Stimulated activated naive B cell treated with anti-CD40 and anti-IgM and Interleukin-4, amounts not matched to agents 10 μg/mL and 1 μg/mL and 100 μg/mL, for 72 hours (primary cell): ENCODE measurements around the gene GPX7.
"Not testable (repeated sequence)": the region's sequence is repeated elsewhere in the genome, so short reads cannot be mapped to it uniquely, and the experiment has no call there.

Experiments used
- ATAC-seq, 2 donors: fragments of 150-1000 bp; cut with Tn5 transposase; replicated peaks; 2 replicates each; pipeline ENCODE4 v1.10.0; 2021; ENCODE audit warnings: moderate library complexity in 1 of 2
- DNase-seq: peaks from one replicate; pipeline ENCODE4 v3.0.0; 2021
- H3K27ac Mint-ChIP-seq: one replicate; pipeline ENCODE4 v1.8.0; 2022; ENCODE audit warnings: mild to moderate bottlenecking, mixed read lengths
- H3K27me3 Mint-ChIP-seq, 2 donors: one replicate each; pipeline ENCODE4 v1.8.0; 2022; ENCODE audit warnings: mixed read lengths in 2 of 2
- H3K36me3 Mint-ChIP-seq, 2 donors: one replicate each; pipeline ENCODE4 v1.8.0; 2022; ENCODE audit warnings: mixed read lengths in 2 of 2, mild to moderate bottlenecking in 1 of 2
- H3K4me1 Mint-ChIP-seq, 2 donors: one replicate each; pipeline ENCODE4 v1.8.0; 2022; ENCODE audit warnings: mixed read lengths in 2 of 2, mild to moderate bottlenecking in 1 of 2
- H3K4me3 Mint-ChIP-seq, 2 donors: one replicate each; pipeline ENCODE4 v1.8.0; 2022; ENCODE audit warnings: mild to moderate bottlenecking in 2 of 2, mixed read lengths in 2 of 2, moderate library complexity in 1 of 2
- H3K9me3 Mint-ChIP-seq, 2 donors: one replicate each; pipeline ENCODE4 v1.8.0; 2022; ENCODE audit warnings: mixed read lengths in 2 of 2, mild to moderate bottlenecking in 1 of 2

Gene GPX7

DNA sequence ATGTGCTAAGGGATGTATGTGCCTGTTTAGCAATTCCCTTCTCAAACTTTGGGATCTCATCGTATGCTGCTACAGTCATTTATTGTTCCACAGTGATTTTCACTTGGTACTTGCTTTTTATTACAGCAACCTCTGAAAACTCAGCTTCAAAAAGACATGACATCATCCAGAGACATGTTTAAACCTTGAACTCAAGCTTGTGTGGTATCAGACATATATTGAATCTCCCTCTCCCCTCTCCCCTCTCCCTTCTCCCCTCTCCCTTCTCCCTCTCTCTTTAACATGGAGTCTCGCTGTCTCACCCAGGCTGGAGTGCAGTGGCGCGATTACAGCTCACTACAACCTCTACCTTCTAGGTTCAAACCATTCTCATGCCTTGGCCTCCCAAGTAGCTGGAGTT is 29.8 kb upstream of the GPX7 start:
- Mint-ChIP-seq H3K27ac (peak overlapping the region; percentile 45), H3K36me3 (no peaks in the 10 kb centered on the region), H3K4me1 (peaks cover 21 to 42% of the 10 kb centered on the region in 2 donors), H3K9me3 (no peaks in the 10 kb centered on the region), H3K27me3 (no peaks in the 10 kb centered on the region), H3K4me3 (no peak overlapping the region)
- ATAC-seq (no peak), DNase-seq (no peak)

DNA sequence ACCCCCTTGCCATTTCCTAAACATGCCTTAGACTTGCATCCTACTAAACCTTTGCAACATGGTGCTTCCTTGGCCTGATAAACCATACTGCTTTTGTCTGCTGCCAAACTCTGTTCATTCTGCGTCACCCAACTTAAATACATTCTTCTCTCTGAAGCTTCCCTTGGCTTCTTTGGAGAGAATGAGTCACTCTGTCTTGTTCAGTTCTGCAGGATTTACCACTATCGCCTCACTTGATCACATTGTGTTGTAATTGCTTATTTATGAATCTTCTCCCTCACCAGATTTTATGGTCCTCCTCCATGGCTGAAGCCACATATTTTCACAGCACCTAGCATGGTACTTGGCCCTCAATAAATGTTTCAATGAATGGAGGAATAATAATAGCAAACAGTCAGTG is 27.6 kb upstream of the GPX7 start:
- DNase-seq: no peak
- no peak for ATAC-seq
- Mint-ChIP-seq H3K36me3 (peaks cover 0 to 4% of the 10 kb centered on the region in 2 donors), H3K27ac (no peak overlapping the region), H3K4me1 (peaks cover 11 to 28% of the 10 kb centered on the region in 2 donors), H3K9me3 (peaks cover 0 to 5% of the 10 kb centered on the region in 2 donors), H3K27me3 (no peaks in the 10 kb centered on the region), H3K4me3 (no peak overlapping the region)

DNA sequence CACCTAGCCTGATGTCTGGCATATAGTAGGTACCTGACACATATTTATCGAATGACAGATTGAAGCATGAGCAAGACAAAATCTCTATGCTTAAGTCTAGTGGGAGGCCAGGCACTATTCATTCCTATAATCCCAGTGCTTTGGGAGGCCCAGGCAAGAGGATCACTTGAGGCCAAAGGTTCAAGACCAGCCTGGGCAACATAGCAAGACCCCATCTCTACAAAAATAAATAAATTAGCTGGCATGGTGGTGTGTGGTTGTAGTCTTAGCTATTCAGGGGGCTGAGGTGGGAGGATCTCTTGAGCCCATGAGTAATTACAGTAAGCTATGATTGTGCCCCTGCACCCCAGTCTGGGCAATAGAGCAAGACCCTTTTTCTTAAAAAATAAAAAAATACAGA is 26.1 kb upstream of the GPX7 start:
- no peak overlapping the region for H3K4me3 Mint-ChIP-seq
- DNase-seq (no peak), ATAC-seq (no peak)
- H3K27ac Mint-ChIP-seq: no peak overlapping the region
- H3K9me3 Mint-ChIP-seq: peaks cover 0 to 5% of the 10 kb centered on the region in 2 donors
- peaks cover 8 to 19% of the 10 kb centered on the region in 2 donors for H3K4me1 Mint-ChIP-seq
- H3K27me3 Mint-ChIP-seq: no peaks in the 10 kb centered on the region
- H3K36me3 Mint-ChIP-seq: peaks cover 0 to 4% of the 10 kb centered on the region in 2 donors

DNA sequence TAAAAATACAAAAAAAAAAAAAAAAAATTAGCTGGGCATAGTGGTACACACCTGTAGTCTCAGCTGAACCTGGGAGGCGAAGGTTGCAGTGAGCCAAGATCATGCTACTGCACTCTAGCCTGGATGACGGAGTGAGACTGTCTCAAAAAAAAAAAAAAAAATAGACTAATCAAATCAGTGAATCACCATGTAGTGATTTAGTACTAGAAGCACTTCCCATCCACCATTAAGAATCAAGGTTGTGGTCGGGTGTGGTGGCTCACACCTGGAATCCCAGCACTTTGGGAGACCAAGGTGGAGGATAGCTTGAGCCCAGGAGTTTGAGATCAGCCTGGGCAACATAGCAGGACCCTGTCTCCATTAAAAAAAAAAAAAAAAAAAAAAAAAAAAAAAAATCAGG is 24.1 kb upstream of the GPX7 start:
- H3K4me1 Mint-ChIP-seq: peaks cover 8 to 13% of the 10 kb centered on the region in 2 donors
- DNase-seq, H3K27me3 Mint-ChIP-seq, H3K9me3 Mint-ChIP-seq, H3K27ac Mint-ChIP-seq, H3K36me3 Mint-ChIP-seq, H3K4me3 Mint-ChIP-seq, ATAC-seq: not testable (repeated sequence)

DNA sequence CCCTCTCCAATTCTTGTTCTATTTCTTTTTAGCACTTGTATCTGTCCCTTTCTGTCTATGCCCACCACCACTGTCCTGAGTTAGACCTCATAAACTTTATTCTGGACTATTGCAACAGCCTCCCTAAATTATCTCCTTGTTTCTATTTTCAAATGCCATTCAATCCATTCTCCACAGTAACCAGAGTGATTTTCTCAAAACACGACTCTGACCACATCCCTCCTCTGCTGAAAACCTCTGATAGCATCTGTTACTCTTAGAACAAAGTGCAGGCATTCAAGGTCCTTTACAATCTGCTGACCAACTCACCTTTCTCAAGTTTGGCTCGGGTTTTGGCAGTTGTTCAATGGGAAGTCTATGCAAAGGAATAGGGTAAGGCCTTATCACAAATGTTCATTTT is 22.8 kb upstream of the GPX7 start:
- Mint-ChIP-seq H3K27me3 (no peaks in the 10 kb centered on the region), H3K9me3 (peaks cover 0 to 5% of the 10 kb centered on the region in 2 donors), H3K4me3 (no peak overlapping the region), H3K4me1 (peaks cover 7 to 10% of the 10 kb centered on the region in 2 donors), H3K27ac (no peak overlapping the region), H3K36me3 (peaks cover 0 to 4% of the 10 kb centered on the region in 2 donors)
- ATAC-seq (no peak), DNase-seq (no peak)

DNA sequence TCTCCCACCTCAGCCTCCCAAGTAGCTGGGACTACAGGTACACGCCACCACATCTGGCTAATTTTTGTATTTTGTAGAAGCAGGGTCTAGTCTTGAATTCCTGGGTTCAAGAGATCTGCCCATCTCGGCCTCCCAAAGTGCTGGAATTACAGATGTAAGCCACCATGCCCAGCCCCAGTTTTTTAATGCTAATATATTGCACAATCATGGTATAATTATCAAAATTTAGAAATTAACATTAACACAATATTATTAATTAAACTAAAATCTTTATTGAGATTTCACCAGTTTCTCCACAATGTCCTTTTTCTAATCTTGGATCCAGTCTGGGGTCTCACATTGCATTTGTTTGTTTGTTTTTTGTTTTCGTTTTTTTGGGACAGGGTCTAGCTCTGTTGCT is 21.9 kb upstream of the GPX7 start:
- ATAC-seq (no peak), DNase-seq (no peak)
- peaks cover 0 to 5% of the 10 kb centered on the region in 2 donors for H3K9me3 Mint-ChIP-seq
- no peak overlapping the region for H3K4me3 Mint-ChIP-seq
- peaks cover 0 to 4% of the 10 kb centered on the region in 2 donors for H3K36me3 Mint-ChIP-seq
- H3K27me3 Mint-ChIP-seq: no peaks in the 10 kb centered on the region
- H3K4me1 Mint-ChIP-seq: peaks cover 5 to 6% of the 10 kb centered on the region in 2 donors
- no peak overlapping the region for H3K27ac Mint-ChIP-seq

DNA sequence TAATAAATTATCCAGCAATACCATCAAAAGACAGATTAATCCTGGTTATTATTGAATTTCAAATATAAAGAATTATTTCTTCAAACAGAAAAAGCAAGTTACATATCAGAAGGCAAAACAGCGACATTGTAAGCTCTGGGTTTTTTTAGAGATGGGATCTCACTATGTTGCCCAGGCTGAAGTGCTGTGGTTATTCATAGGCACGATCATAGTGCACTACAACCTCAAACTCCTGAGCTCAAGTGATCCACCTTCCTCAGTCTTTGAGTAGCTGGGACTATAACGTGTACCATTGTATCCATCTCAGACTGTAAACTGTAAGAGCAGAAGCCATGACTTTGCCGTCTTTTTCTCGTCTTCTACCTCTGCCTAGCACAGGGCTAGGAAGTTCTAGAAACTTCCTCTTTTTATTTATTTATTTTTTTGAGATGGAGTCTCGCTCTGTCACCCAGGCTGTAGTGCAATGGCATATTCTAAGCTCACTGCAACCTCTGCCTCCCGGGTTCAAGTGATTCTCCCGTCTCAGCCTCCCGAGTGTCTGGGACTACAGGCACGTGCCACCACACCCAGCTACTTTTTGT is 20.0 kb upstream of the GPX7 start:
- Mint-ChIP-seq H3K4me1 (peaks cover 5 to 6% of the 10 kb centered on the region in 2 donors), H3K27ac (no peak overlapping the region), H3K27me3 (no peaks in the 10 kb centered on the region), H3K36me3 (peaks cover 0 to 4% of the 10 kb centered on the region in 2 donors), H3K9me3 (peaks cover 0 to 5% of the 10 kb centered on the region in 2 donors), H3K4me3 (no peak overlapping the region)
- ATAC-seq (no peak), DNase-seq (no peak)

DNA sequence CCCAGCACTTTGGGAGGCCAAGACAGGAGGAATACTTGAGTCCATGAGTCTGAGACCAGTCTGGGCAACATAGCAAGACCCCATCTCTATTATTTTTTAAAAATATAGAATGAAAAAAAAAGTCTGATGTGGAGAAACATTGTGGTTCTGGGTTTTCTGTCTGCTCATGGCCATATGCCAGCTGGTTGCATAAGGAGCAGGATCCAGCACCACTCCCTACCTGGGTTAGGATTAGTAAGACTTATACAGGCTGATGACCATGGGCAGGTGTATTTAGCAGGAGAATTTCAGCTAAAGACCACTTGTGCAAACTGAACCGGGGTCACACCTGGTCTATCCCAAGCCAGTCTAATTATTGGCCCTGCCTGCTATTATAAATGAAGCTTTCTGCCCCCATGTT is 16.7 kb upstream of the GPX7 start:
- Mint-ChIP-seq H3K4me3 (no peak overlapping the region), H3K27ac (no peak overlapping the region), H3K9me3 (no peaks in the 10 kb centered on the region), H3K4me1 (peaks cover 6 to 11% of the 10 kb centered on the region in 2 donors), H3K27me3 (no peaks in the 10 kb centered on the region), H3K36me3 (no peaks in the 10 kb centered on the region)
- ATAC-seq (no peak), DNase-seq (no peak)

DNA sequence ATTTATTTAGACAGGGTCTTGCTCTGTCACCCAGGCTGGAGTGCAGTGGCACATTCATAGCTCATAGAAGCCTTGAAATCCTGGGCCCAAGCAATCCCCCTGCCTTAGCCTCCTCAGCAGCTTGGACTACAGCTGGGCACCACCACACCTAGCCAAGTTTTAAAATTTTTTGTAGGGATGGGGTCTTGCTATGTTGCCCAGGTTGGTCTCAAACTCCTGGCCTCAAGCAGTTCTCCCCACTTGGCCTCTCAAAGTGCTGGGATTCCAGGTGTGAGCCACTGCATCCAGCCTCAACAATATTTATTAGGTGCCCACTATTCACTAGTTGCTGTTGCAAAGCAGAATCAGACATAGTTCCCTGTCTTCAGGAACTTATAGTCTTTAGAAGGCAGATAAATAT is 14.1 kb upstream of the GPX7 start:
- peaks cover 16 to 22% of the 10 kb centered on the region in 2 donors for H3K4me1 Mint-ChIP-seq
- no peaks in the 10 kb centered on the region for H3K27me3 Mint-ChIP-seq

DNA sequence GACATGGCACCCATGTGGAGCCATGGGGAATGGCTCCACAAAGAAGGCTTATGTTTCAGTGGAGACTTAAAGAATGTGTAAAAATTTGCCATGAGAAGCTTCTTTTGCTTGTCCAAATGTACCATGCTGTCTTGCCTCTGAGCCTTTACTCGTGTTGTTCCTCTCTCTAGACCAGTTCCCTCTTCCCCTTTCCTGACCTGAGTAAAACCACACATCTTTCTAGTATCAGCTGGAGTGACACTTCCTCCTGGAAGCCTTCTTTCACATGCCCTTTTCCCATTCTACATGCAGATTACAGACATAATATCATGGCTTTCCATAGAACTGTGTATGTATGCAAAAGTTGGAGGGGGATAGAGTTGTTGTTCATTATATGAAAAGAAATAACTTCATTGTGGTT is 13.6 kb upstream of the GPX7 start:
- ATAC-seq (peak; percentile 44 to 71), DNase-seq (no peak)
- H3K9me3 Mint-ChIP-seq: no peaks in the 10 kb centered on the region
- no peaks in the 10 kb centered on the region for H3K36me3 Mint-ChIP-seq
- H3K4me1 Mint-ChIP-seq: peaks cover 17 to 27% of the 10 kb centered on the region in 2 donors
- H3K27me3 Mint-ChIP-seq: no peaks in the 10 kb centered on the region
- H3K4me3 Mint-ChIP-seq: no peak overlapping the region
- H3K27ac Mint-ChIP-seq: no peak overlapping the region

More for the DNA sequence above, 14.1 kb upstream of the GPX7 start:
- no peak overlapping the region for H3K27ac Mint-ChIP-seq
- ATAC-seq (no peak), DNase-seq (no peak)
- no peaks in the 10 kb centered on the region for H3K36me3 Mint-ChIP-seq
- H3K4me3 Mint-ChIP-seq: no peak overlapping the region
- H3K9me3 Mint-ChIP-seq: no peaks in the 10 kb centered on the region

DNA sequence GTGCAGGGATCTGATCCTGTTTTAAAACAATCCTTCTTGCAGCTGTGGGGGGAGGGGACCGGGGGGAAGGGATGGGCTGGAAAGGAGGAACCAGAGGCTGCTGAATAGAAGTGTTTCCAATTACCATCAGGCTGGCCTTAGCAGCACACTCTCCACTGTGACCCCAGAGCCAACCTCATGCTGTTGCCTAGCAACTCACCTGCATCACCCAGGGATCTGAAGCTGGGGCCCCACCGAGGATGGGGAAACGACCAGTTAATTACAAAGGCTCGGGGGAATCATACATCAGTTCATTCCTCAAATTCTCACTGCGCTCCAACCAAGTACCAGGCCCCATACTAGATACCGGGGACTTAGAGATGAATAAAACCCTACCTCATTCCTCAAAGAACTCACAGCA is 11.9 kb upstream of the GPX7 start:
- ATAC-seq (no peak), DNase-seq (no peak)
- Mint-ChIP-seq H3K9me3 (no peaks in the 10 kb centered on the region), H3K36me3 (no peaks in the 10 kb centered on the region), H3K4me1 (peaks cover 15 to 37% of the 10 kb centered on the region in 2 donors), H3K4me3 (no peak overlapping the region), H3K27ac (no peak overlapping the region), H3K27me3 (no peaks in the 10 kb centered on the region)

DNA sequence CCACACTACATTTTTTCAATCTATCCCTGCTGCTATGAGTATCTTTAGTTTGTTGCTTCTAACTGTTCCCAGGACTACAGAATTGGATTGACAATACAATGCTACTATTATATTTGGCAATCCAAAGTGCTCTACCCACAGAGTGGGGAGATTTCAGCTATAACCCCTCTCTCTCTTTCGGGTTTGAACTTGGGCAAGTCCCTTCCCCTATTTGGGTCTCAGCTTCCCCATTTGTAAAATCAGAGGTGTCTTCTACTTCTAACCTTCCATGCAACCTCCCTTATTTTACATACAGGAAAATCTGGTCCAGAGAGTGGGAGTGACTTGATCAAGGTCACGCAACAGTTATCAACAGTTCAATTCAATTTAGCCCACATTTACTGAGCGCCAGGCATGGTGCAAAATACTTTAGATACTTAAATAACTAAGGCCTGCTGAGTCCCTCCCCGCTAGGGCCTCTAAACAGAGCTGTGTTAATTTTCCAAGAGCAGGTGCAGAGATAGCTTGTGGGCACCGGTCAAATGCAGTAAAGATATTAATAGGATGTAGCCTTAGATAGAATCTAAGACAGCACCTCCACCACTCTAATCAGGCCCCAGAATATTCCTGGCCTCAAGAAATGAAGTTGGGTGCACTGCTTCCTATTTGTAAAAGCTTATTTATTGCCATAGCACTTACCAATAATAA is 9.4 kb upstream of the GPX7 start:
- no peaks in the 10 kb centered on the region for H3K36me3 Mint-ChIP-seq
- H3K4me3 Mint-ChIP-seq: peak overlapping the region; percentile 10 to 30
- H3K4me1 Mint-ChIP-seq: peaks cover 17 to 37% of the 10 kb centered on the region in 2 donors
- H3K27ac Mint-ChIP-seq: peak overlapping the region; percentile 70
- ATAC-seq (peak; percentile 56 to 57), DNase-seq (no peak)
- no peaks in the 10 kb centered on the region for H3K9me3 Mint-ChIP-seq
- H3K27me3 Mint-ChIP-seq: no peaks in the 10 kb centered on the region

DNA sequence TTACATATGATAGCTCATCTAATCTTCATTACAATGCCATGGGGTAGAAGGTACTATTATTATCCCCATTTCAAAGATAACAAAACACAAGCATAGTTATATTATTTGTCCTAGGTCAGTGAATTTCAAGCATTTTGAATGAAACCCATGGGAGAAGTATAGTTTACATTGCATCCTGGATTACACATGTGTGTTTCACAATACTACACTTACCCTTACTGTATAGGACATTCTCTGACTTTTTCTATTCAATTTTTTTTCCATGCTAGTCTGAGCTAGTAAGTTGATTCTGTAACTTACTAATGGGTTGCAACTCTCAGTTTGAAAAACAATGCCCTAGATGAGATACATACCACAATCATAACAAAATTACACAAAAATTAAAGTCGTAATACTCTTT is 8.7 kb upstream of the GPX7 start:
- Mint-ChIP-seq H3K27ac (no peak overlapping the region), H3K27me3 (no peaks in the 10 kb centered on the region), H3K36me3 (no peaks in the 10 kb centered on the region), H3K4me3 (no peak overlapping the region), H3K4me1 (peaks cover 19 to 32% of the 10 kb centered on the region in 2 donors), H3K9me3 (no peaks in the 10 kb centered on the region)
- DNase-seq: no peak
- no peak for ATAC-seq

DNA sequence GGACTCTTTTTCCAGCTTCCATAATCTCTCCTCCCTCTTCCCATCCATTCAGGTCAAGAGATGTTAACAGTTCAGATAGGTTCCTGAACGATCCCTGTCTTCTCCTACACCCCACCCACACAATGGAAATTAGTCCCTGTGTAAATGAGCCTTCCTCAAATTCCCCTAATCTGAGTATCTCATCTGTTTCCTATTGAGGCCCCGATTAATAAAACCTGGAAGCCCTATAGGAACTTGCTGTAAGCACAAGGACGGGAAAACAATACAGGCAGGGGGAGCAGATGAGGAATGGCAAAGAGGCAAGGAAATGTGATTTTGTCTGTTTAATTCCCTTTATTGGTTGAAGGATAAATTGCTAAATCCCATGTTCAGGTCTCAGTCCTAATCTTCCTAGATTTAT is 7.1 kb upstream of the GPX7 start:
- DNase-seq: no peak
- Mint-ChIP-seq H3K27ac (no peak overlapping the region), H3K4me1 (peaks cover 16 to 27% of the 10 kb centered on the region in 2 donors), H3K36me3 (no peaks in the 10 kb centered on the region), H3K27me3 (no peaks in the 10 kb centered on the region), H3K9me3 (no peaks in the 10 kb centered on the region), H3K4me3 (no peak overlapping the region)
- ATAC-seq: no peak

DNA sequence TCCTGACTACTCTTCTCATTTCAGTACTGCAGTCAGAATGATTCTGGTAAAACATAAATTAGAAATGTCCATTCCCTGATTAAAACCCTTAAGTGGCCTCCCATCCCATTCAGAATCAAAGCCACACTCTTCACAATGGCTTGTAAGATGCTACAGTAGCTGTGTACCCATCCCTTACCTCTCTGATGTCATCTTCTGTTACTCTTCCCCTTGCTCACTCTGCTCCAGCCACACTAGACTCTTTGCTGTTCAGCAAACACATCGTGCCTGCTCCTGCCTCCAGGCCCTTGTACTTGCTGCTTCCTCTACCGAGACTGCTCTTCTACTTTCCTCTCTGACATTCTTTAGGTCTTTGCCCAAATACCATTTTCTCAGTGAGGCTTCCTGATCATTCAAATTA is 4.3 kb upstream of the GPX7 start:
- Mint-ChIP-seq H3K27ac (no peak overlapping the region), H3K36me3 (no peaks in the 10 kb centered on the region), H3K4me1 (peaks cover 15 to 34% of the 10 kb centered on the region in 2 donors), H3K4me3 (no peak overlapping the region), H3K27me3 (no peaks in the 10 kb centered on the region), H3K9me3 (no peaks in the 10 kb centered on the region)
- ATAC-seq: no peak
- no peak for DNase-seq
